ENCODE data around the gene BAAT.

GRCh38 chr9:101353683-101354082, 31.1 kb downstream of the BAAT start:
- TF ChIP-seq CTCF (IDR thresholded peaks at IDR 0.05; ENCODE audit: poor library complexity) (no peak), EZH2phosphoT487 (IDR thresholded peaks at IDR 0.05; ENCODE audit: low read depth, severe bottlenecking, unreplicated experiment) (no peak)
